Pancreas (tissue), 10 donors: Measurements from ENCODE around the gene AP2A1. TPM values are rescaled to one million over a fixed set of nuclear protein-coding genes. Genes with fewer than 3 reads are reported as not detected.

Source experiments
- ATAC-seq, 4 donors: fragments of 200-7000 bp; cut with Tn5 transposase; one replicate each; pipeline versions ENCODE4 v1.8.0 to v1.9.1; 2020; ENCODE audit warnings: mild to moderate bottlenecking in 4 of 4, moderate library complexity in 4 of 4
- DNase-seq, 6 donors: peaks; one replicate each; pipeline ENCODE4 v3.0.0-alpha.2; 2020
- FAIRE-seq: peaks from 2 replicates; lab custom pipeline; 2012; peaks lifted over from hg19 to GRCh38; lab: Jason Lieb, UNC
- H3K27ac ChIP-seq, 4 donors: fragments of 200-600 bp; sonication (generic); 1 replicate in 3 of 4; 2 replicates in 1 of 4; pipeline versions ENCODE4 v1.5.0 to v1.8.0; 2020
- H3K27me3 ChIP-seq, 4 donors: fragments of 200-600 bp; one replicate each; pipeline ENCODE4 v1.8.0; 2021
- H3K36me3 ChIP-seq, 3 donors: fragments of 200-600 bp; sonication (generic) in 1 of 3; one replicate each; pipeline versions ENCODE4 v1.5.0 to v1.8.0; 2020 to 2021
- H3K4me1 ChIP-seq, 3 donors: fragments of 200-600 bp; one replicate each; pipeline ENCODE4 v1.8.0; 2021
- H3K4me3 ChIP-seq, 4 donors: fragments of 200-600 bp; sonication (generic) in 2 of 4; one replicate each; pipeline versions ENCODE4 v1.5.0 to v1.8.0; 2020 to 2021
- H3K9me3 ChIP-seq, 4 donors: fragments of 200-600 bp; one replicate each; pipeline ENCODE4 v1.8.0; 2021
- WGBS, 2 donors: extraction: QIAGEN DNeasy Blood & Tissue Kit; methylation state at CpG; one replicate each; pipeline ENCODE4 v1.1.7; 2013; 5-methylcytosine and 5-hydroxymethylcytosine counted together
- intact Hi-C, 3 donors: fragments of 100-400 bp; cut with DNase I; formaldehyde crosslinking; loops; one replicate each; pipeline versions ENCODE4 v1.11.1 to v1.14.2; 2022
- polyA plus RNA-seq, 2 donors: library from polyadenylated mRNA; stranded (reverse); fragments of 200-250 nt; gene quantifications; one replicate each; pipeline ENCODE4 v1.2.3, GENCODE V29; 2013
- total RNA-seq, 6 donors: library from RNA; stranded (reverse); fragmentation: NEBNext Ultra II Directional in 4 of 6; extraction: Animal tissue kit (Norgen Biotek cat#: 25700) in 4 of 6; gene quantifications; one replicate each; pipeline versions ENCODE4 v1.2.1 to v1.2.4, GENCODE V29; 2021 to 2023
- TF ChIP-seq, protein P1 (sequence below), 4 donors: fragments of 200-600 bp; sonication (generic) in 3 of 4; IDR thresholded peaks; one replicate each; pipeline versions ENCODE4 v1.5.0 to v1.8.0; 2021; ENCODE audit warnings: antibody characterized with exemption in 4 of 4
- donor health status: healthy with polysubstance abuse.
- donor health status: DM: no; HTN: no; CAD: no; lungs with moderate emphysema.
- donor health status: DM: no; HTN: no; CAD: no.
- donor health status: control.
- donor health status: control.
- donor health status: Bipolar disorder and iron deficiency.
- donor health status: DM: yes; HTN: yes; CAD: no.
- donor health status: DM: no; HTN: no; CAD: no.
- donor health status: DM: no; HTN: no; CAD: no.
- donor health status: DM: yes; HTN: yes; CAD: no.

The AP2A1 gene
- total and polyA plus RNA-seq, 8 donors = 27.1 to 42.8 (median 33.3) TPM

DNA sequence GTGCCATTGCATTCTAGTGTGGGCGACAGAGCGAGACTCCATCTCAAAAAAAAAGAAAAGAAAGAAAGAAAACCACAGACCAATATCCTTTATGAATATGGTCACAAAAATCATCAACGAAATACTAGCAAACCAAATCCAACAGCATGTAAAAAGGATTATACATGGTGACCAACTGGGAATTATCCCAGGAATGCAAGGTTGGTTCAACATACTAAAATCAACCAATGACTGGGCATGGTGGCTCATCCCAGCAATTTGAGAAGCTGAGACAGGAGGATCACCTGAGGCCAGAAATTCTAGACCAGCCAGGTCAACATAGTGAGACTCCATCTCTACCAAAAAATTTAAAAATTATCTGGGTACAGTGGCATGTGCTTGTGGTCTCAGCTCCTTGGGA lies 10.8 kb upstream of the AP2A1 start:
- DNase-seq = no peak
- no peaks in the 10 kb centered on the region for H3K9me3 ChIP-seq

DNA sequence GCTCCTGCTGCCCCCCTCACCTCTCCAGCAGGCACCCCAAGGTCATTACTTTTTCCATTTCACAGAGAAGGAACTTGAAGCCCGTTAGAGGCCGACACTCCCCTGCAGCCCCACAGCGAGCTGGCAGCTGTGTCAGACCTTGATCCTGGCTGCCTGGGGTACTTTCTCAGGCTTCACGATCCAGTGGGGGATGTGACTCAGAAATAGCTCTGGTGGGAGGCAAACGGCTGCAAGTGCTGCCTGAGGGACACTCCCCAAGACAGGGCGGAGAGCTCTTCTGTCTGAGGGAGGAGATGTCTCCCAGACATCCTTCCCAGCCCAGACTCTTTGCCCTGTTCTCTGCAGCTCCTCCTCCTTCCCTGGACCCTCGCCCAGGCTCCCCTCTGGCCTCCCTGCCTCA lies 8.5 kb upstream of the AP2A1 start:
- DNase-seq (no peak), FAIRE-seq (no peak), ATAC-seq (peak in 1 of 4 donors; percentile 39)
- Histone ChIP-seq H3K9me3 (no peaks in the 10 kb centered on the region), H3K4me3 (no peak overlapping the region), H3K36me3 (no peaks in the 10 kb centered on the region), H3K4me1 (no peaks in the 10 kb centered on the region), H3K27ac (no peak overlapping the region), H3K27me3 (no peaks in the 10 kb centered on the region)
- intact Hi-C loops = no loop called here
- TF ChIP-seq, protein P1, sequence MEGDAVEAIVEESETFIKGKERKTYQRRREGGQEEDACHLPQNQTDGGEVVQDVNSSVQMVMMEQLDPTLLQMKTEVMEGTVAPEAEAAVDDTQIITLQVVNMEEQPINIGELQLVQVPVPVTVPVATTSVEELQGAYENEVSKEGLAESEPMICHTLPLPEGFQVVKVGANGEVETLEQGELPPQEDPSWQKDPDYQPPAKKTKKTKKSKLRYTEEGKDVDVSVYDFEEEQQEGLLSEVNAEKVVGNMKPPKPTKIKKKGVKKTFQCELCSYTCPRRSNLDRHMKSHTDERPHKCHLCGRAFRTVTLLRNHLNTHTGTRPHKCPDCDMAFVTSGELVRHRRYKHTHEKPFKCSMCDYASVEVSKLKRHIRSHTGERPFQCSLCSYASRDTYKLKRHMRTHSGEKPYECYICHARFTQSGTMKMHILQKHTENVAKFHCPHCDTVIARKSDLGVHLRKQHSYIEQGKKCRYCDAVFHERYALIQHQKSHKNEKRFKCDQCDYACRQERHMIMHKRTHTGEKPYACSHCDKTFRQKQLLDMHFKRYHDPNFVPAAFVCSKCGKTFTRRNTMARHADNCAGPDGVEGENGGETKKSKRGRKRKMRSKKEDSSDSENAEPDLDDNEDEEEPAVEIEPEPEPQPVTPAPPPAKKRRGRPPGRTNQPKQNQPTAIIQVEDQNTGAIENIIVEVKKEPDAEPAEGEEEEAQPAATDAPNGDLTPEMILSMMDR (IDR thresholded peaks at IDR 0.05) = no peak
- 22 to 24% methylated on average over 7 of the region's 7 CpGs for WGBS, 2 donors

More for the DNA sequence above, 10.8 kb upstream of the AP2A1 start:
- Histone ChIP-seq H3K4me3 (no peak overlapping the region), H3K27ac (no peak overlapping the region), H3K27me3 (no peaks in the 10 kb centered on the region), H3K36me3 (no peaks in the 10 kb centered on the region), H3K4me1 (no peaks in the 10 kb centered on the region)
- FAIRE-seq (no peak), ATAC-seq (no peak)
- TF ChIP-seq, protein P1 (IDR thresholded peaks at IDR 0.05) = no peak
- intact Hi-C loops = no loop called here
- WGBS, 2 donors = 91 to 95% methylated on average over 3 of the region's 3 CpGs

DNA sequence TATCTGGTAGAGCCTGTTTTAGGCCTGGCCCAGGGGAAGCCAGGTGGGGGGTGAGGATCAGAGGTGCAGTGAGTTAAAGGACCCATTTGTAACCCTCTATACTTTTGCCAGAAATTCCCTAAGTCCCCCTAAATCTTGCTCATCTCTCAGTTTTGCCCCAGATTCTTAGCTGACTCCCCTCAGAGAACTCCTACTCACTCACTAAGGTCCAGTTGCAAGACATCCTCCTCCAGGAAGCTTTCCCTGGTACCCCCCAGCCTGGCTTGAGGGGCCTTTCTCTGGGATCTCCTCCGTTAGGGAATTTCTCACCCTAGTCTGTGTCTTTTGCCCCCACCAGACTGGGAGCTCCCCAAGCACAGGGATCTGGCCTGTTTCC lies 5.6 kb upstream of the AP2A1 start:
- TF ChIP-seq, protein P1 (IDR thresholded peaks at IDR 0.05) = no peak
- Histone ChIP-seq H3K4me3 (no peak overlapping the region), H3K27me3 (no peaks in the 10 kb centered on the region), H3K9me3 (no peaks in the 10 kb centered on the region), H3K27ac (no peak overlapping the region), H3K36me3 (no peaks in the 10 kb centered on the region), H3K4me1 (peaks cover 0 to 7% (median 0%) of the 10 kb centered on the region in 3 donors)
- intact Hi-C loops = no loop called here
- FAIRE-seq (no peak), DNase-seq (no peak), ATAC-seq (no peak)
- WGBS, 2 donors = 57 to 95% methylated on average over 1 of the region's 1 CpG

DNA sequence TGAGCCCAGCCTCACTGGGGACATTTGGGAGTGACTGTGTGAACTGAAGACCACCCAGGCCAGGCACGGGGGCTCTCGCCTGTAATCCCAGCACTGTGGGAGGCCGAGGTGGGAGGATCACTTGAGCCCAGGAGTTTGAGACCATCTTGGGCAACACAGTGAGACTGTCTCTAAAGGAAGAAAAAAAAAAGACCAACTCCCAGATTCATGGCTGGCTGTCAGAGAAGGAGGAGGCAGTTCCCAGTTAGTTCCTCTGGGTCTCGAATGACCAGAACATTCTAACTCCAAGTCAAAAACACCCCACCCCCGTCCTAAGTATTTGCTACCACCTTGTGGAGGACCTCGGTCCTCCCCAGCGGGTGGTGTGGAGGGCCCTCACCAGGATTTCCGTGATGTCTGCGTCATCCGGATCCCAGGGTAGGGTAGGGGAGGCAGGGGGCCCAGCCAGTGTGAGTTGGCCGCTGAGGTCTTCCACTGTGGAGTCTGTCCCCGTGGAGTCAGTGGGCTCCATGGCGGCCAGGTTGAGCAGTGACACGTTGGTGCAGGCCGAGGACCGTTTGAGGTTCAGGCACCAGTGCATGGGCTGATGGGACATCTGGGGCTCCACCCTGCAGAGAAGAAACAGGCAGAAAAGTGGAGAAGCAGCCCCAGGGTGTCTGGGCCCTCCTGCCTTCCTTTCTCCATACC lies 5.0 kb upstream of the AP2A1 start:
- Histone ChIP-seq H3K4me1 (peaks cover 0 to 7% (median 0%) of the 10 kb centered on the region in 3 donors), H3K9me3 (no peaks in the 10 kb centered on the region), H3K27ac (no peak overlapping the region), H3K27me3 (no peaks in the 10 kb centered on the region), H3K4me3 (no peak overlapping the region), H3K36me3 (no peaks in the 10 kb centered on the region)
- no peak for DNase-seq
- no peak for FAIRE-seq
- no peak for ATAC-seq
- intact Hi-C loops = no loop called here
- WGBS, 2 donors = 66 to 71% methylated on average over 16 of the region's 16 CpGs
- TF ChIP-seq, protein P1 (IDR thresholded peaks at IDR 0.05) = no peak

DNA sequence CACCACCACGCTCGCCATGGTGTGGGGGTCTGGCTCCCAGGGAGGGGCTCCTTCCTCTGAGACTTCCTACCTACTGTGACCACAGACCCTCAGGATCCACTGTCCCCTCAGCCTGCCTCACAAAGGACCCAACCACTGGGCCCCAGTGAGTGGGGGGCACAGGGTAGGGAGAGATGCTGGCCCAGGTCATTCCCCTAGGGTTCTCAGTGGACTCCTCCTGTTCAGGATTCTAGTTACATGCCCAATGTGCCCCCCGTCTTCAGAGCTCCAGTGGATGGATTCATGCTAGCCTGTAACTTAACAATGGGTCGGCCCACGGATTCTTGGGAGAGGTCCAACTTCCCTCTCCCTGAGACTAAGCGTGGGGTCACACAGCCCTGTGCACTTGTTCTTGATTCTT lies 3.6 kb upstream of the AP2A1 start, which contains the start of gene TSKS:
Gene TSKS (minus strand): TSS at position 77 of the 400 bp plus-strand sequence. CDS start 59 bp downstream, at position 18.
- no peak for ATAC-seq
- TF ChIP-seq, protein P1 (IDR thresholded peaks at IDR 0.05) = no peak
- WGBS, 2 donors = 72 to 73% methylated on average over 6 of the region's 6 CpGs
- no peak within 1 kb of the TSS for H3K4me3 ChIP-seq
- no peak for DNase-seq
- H3K36me3 ChIP-seq = no peaks in the 10 kb centered on the region
- intact Hi-C loops = no loop called here
- H3K9me3 ChIP-seq = no peaks in the 10 kb centered on the region
- FAIRE-seq = no peak
- H3K27me3 ChIP-seq = no peaks in the 10 kb centered on the region
- peaks cover 0 to 15% (median 0%) of the 10 kb centered on the region in 3 donors for H3K4me1 ChIP-seq
- H3K27ac ChIP-seq = no peak within 1 kb of the TSS
